Measurements from ENCODE around the gene GNG7. TPM values are rescaled to one million over a fixed set of nuclear protein-coding genes. Genes with fewer than 3 reads are reported as not detected.
"Not testable (repeated sequence)": the region's sequence is repeated elsewhere in the genome, so short reads cannot be mapped to it uniquely, and the experiment has no call there.

The GNG7 gene
- total RNA-seq, 1 donor from 2014 or later: 0.64 TPM

GRCh38 chr19:2606774-2607173, 95.7 kb downstream of the GNG7 start:
- DNase-seq (ENCODE audit: low read depth in 2 of 2): not testable (repeated sequence)

GRCh38 chr19:2605889-2606288, 96.6 kb downstream of the GNG7 start:
- not testable (repeated sequence) for DNase-seq (ENCODE audit: low read depth in 2 of 2)

- no peak for DNase-seq (ENCODE audit: low read depth in 2 of 2)
Observed at GRCh38 chr19:2604747-2605329, 97.7 kb downstream of the GNG7 start.

- DNase-seq (ENCODE audit: low read depth in 2 of 2): no peak
Observed at GRCh38 chr19:2603334-2603733, 99.2 kb downstream of the GNG7 start.

GRCh38 chr19:2602391-2603181, 99.9 kb downstream of the GNG7 start:
- DNase-seq (ENCODE audit: low read depth in 2 of 2): peak in 1 of 2 donors; percentile 33

- DNase-seq (ENCODE audit: low read depth in 2 of 2): no peak
Observed at GRCh38 chr19:2600914-2601870, 101.3 kb downstream of the GNG7 start.

- DNase-seq (ENCODE audit: low read depth in 2 of 2): no peak
Observed at GRCh38 chr19:2594319-2594718, 108.2 kb downstream of the GNG7 start.

- DNase-seq (ENCODE audit: low read depth in 2 of 2): no peak
Observed at GRCh38 chr19:2592824-2593223, 109.7 kb downstream of the GNG7 start.

GRCh38 chr19:2591537-2592291, 110.8 kb downstream of the GNG7 start:
- no peak for DNase-seq (ENCODE audit: low read depth in 2 of 2)

GRCh38 chr19:2590630-2591399, 111.7 kb downstream of the GNG7 start:
- DNase-seq (ENCODE audit: low read depth in 2 of 2): no peak

GRCh38 chr19:2589441-2589840, 113.1 kb downstream of the GNG7 start:
- no peak for DNase-seq (ENCODE audit: low read depth in 2 of 2)

GRCh38 chr19:2588081-2588777, 114.3 kb downstream of the GNG7 start:
- DNase-seq (ENCODE audit: low read depth in 2 of 2): peak in 1 of 2 donors; percentile 54

GRCh38 chr19:2587001-2587719, 115.3 kb downstream of the GNG7 start:
- no peak for DNase-seq (ENCODE audit: low read depth in 2 of 2)

- DNase-seq (ENCODE audit: low read depth in 2 of 2): no peak
Observed at GRCh38 chr19:2586196-2586595, 116.3 kb downstream of the GNG7 start.

GRCh38 chr19:2584002-2584401, 118.5 kb downstream of the GNG7 start:
- no peak for DNase-seq (ENCODE audit: low read depth in 2 of 2)

- DNase-seq (ENCODE audit: low read depth in 2 of 2): peak in 1 of 2 donors; percentile 25
Observed at GRCh38 chr19:2582984-2583956, 119.2 kb downstream of the GNG7 start.

- DNase-seq (ENCODE audit: low read depth in 2 of 2): not testable (repeated sequence)
Observed at GRCh38 chr19:2580396-2580795, 122.1 kb downstream of the GNG7 start.
